B cell (primary cell): ENCODE measurements around the gene RSU1. TPM values are rescaled to one million over a fixed set of nuclear protein-coding genes. Genes with fewer than 3 reads are reported as not detected.

Experiments used
- ATAC-seq: fragments of 200-7000 bp; cut with Tn5 transposase; one replicate; pipeline ENCODE4 v1.10.0; 2021; ENCODE audit warnings: low read depth, mild to moderate bottlenecking, moderate number of reproducible peaks, moderate library complexity
- CTCF ChIA-PET: fragments of 350-600 bp; sonication (Branson Sonifier 250); formaldehyde crosslinking; loops from one replicate; lab custom pipeline; 2021; ENCODE audit warnings: antibody characterized with exemption, inconsistent platforms; lab: Charles Lee
- POLR2A ChIA-PET: fragments of 350-600 bp; sonication (Branson Sonifier 250); formaldehyde crosslinking; loops from one replicate; lab custom pipeline; 2021; ENCODE audit warnings: antibody characterized with exemption; lab: Charles Lee
- DNase-seq: peaks from one replicate; pipeline ENCODE4 v3.0.0; 2013
- H2AFZ ChIP-seq: 2 replicates; pipeline ENCODE4 v1.6.1; 2012; ENCODE audit warnings: mild to moderate bottlenecking, low read depth, low read length; ENCODE audit not compliant: insufficient read depth, poor library complexity, severe bottlenecking
- H3K27ac ChIP-seq, 2 donors: 1 replicate in 1 of 2; 2 replicates in 1 of 2; pipeline ENCODE4 v1.5.1; 2012 to 2013; ENCODE audit warnings: low read length in 2 of 2, mild to moderate bottlenecking in 2 of 2, moderate library complexity in 1 of 2
- H3K27me3 ChIP-seq, 4 experiments: fragments of 200-600 bp in 1 of 4; sonication (generic) in 1 of 4; replicated peaks in 1 of 4; 1 replicate in 2 of 4; 2 replicates in 2 of 4; pipeline versions ENCODE4 v1.6.1 to v1.7.0; 2013 to 2016; ENCODE audit warnings: low read length in 3 of 4, mild to moderate bottlenecking in 2 of 4, mixed read lengths in 1 of 4, moderate library complexity in 1 of 4; ENCODE audit not compliant: insufficient read depth in 4 of 4, control insufficient read depth in 3 of 4; ENCODE audit errors: control extremely low read depth in 1 of 4
- H3K36me3 ChIP-seq, 2 experiments: replicated peaks in 1 of 2; 1 replicate in 1 of 2; 2 replicates in 1 of 2; pipeline versions ENCODE4 v1.6.1 to v1.7.1; 2013; ENCODE audit warnings: low read length in 1 of 2; ENCODE audit not compliant: insufficient read depth in 2 of 2, control insufficient read depth in 1 of 2; ENCODE audit errors: control extremely low read depth in 1 of 2, extremely low read depth in 1 of 2
- H3K4me1 ChIP-seq, 2 donors: fragments of 200-600 bp in 1 of 2; sonication (generic) in 1 of 2; 1 replicate in 1 of 2; 2 replicates in 1 of 2; pipeline versions ENCODE4 v1.5.1 to v1.6.1; 2013 to 2017; ENCODE audit warnings: low read length in 2 of 2; ENCODE audit not compliant: control insufficient read depth in 2 of 2, insufficient read depth in 2 of 2
- H3K4me2 ChIP-seq: replicated peaks from 2 replicates; pipeline ENCODE3; 2012; ENCODE audit warnings: mild to moderate bottlenecking, low read depth, low read length; ENCODE audit not compliant: poor library complexity, severe bottlenecking
- H3K4me3 ChIP-seq, 5 experiments: fragments of 200-600 bp in 1 of 5; sonication (generic) in 1 of 5; 1 replicate in 3 of 5; 2 replicates in 2 of 5; pipeline versions ENCODE4 v1.5.1 to v1.7.0; 2011 to 2016; ENCODE audit warnings: low read length in 4 of 5, mild to moderate bottlenecking in 4 of 5, low read depth in 2 of 5, control low read depth in 1 of 5, moderate library complexity in 1 of 5; ENCODE audit not compliant: insufficient read depth in 1 of 5; ENCODE audit errors: control extremely low read depth in 1 of 5, extremely low read depth in 1 of 5
- H3K79me2 ChIP-seq: fragments of 200-600 bp; sonication (generic); one replicate; pipeline ENCODE4 v1.6.0; 2016; ENCODE audit warnings: low read length; ENCODE audit not compliant: control insufficient read depth, insufficient read depth
- H3K9ac ChIP-seq: fragments of 200-600 bp; sonication (generic); 2 replicates; pipeline ENCODE4 v1.6.1; 2017; ENCODE audit warnings: mild to moderate bottlenecking, low read length, moderate library complexity
- H3K9me3 ChIP-seq, 3 donors: one replicate each; pipeline versions ENCODE4 v1.6.1 to v1.7.1; 2013; ENCODE audit warnings: low read length in 2 of 3; ENCODE audit not compliant: control insufficient read depth in 2 of 3, insufficient read depth in 1 of 3; ENCODE audit errors: control extremely low read depth in 1 of 3
- H4K20me1 ChIP-seq: 2 replicates; pipeline ENCODE4 v1.6.0; 2012; ENCODE audit warnings: mild to moderate bottlenecking, low read length; ENCODE audit not compliant: insufficient read depth, control insufficient read depth, poor library complexity, severe bottlenecking
- H3K27ac Mint-ChIP-seq: one replicate; pipeline ENCODE4 v1.8.0; 2021; ENCODE audit warnings: mixed read lengths
- H3K27me3 Mint-ChIP-seq: one replicate; pipeline ENCODE4 v1.8.0; 2021; ENCODE audit warnings: mixed read lengths
- H3K4me1 Mint-ChIP-seq: one replicate; pipeline ENCODE4 v1.8.0; 2021; ENCODE audit warnings: mixed read lengths
- H3K4me3 Mint-ChIP-seq: one replicate; pipeline ENCODE4 v1.8.0; 2021; ENCODE audit warnings: mixed read lengths
- H3K9me3 Mint-ChIP-seq: one replicate; pipeline ENCODE4 v1.8.0; 2022; ENCODE audit warnings: mixed read lengths; ENCODE audit not compliant: insufficient read depth
- CTCF ChIP-seq: fragments of 200-600 bp; IDR thresholded peaks from one replicate; pipeline ENCODE4 v1.8.0; 2022; ENCODE audit warnings: antibody characterized with exemption, mild to moderate bottlenecking
- EZH2 ChIP-seq: IDR thresholded peaks from 2 replicates; pipeline ENCODE4 v1.6.1; 2012; ENCODE audit warnings: borderline replicate concordance, low read depth, mild to moderate bottlenecking, moderate library complexity, low read length; ENCODE audit not compliant: insufficient read depth, poor library complexity, severe bottlenecking
- WGBS: methylation state at CpG from one replicate; pipeline ENCODE4 v1.1.5; 2013; ENCODE audit warnings: missing lambda C conversion rate; ENCODE audit not compliant: insufficient coverage; 5-methylcytosine and 5-hydroxymethylcytosine counted together
- intact Hi-C: fragments of 100-400 bp; cut with micrococcal nuclease; formaldehyde crosslinking; loops from one replicate; pipeline ENCODE4 v1.10.0; 2022
- polyA plus RNA-seq: library from polyadenylated mRNA; depleted of rRNA; stranded (reverse); fragments of >200 nt; gene quantifications from 2 replicates; pipeline ENCODE4 v1.2.3, GENCODE V29; 2012
- total RNA-seq, 2 donors: library from RNA; stranded (reverse); fragments of 120-200 nt in 1 of 2; gene quantifications; 1 replicate in 1 of 2; 2 replicates in 1 of 2; pipeline versions ENCODE4 v1.2.3 to v1.2.4, GENCODE V29; 2013 to 2022

Gene RSU1
- total and polyA plus RNA-seq, 2 donors (not counting 1 experiment from before 2014, with no cell fraction given): 33.4 to 41.1 TPM

GRCh38 chr10:16752099-16752498 is 65.1 kb downstream of the RSU1 start:
- H3K27me3 ChIP-seq: no peaks in the 10 kb centered on the region
- Mint-ChIP-seq H3K27ac (no peak overlapping the region), H3K4me3 (no peak overlapping the region), H3K27me3 (no peaks in the 10 kb centered on the region), H3K9me3 (no peaks in the 10 kb centered on the region), H3K4me1 (no peaks in the 10 kb centered on the region)
- WGBS: 100% methylated on average over 1 of the region's 4 CpGs
- H3K9ac ChIP-seq: no peak overlapping the region
- no peak overlapping the region for H2AFZ ChIP-seq
- H3K36me3 ChIP-seq: peaks cover 8 to 41% of the 10 kb centered on the region in 2 experiments
- no peak overlapping the region for H3K4me2 ChIP-seq
- ATAC-seq (no peak), DNase-seq (no peak)
- no peak overlapping the region for H3K4me3 ChIP-seq
- no peak for TF ChIP-seq CTCF
- no peak for TF ChIP-seq EZH2
- intact Hi-C loops: no loop called here
- ChIA-PET POLR2A (no interaction called here), CTCF (no interaction called here)
- no peaks in the 10 kb centered on the region for H3K79me2 ChIP-seq
- H4K20me1 ChIP-seq: no peaks in the 10 kb centered on the region
- H3K9me3 ChIP-seq: no peaks in the 10 kb centered on the region
- no peaks in the 10 kb centered on the region for H3K4me1 ChIP-seq
- no peak overlapping the region for H3K27ac ChIP-seq

GRCh38 chr10:16751244-16751643 is 66.0 kb downstream of the RSU1 start:
- ChIA-PET CTCF (no interaction called here), POLR2A (no interaction called here)
- TF ChIP-seq EZH2 (no peak), CTCF (no peak)
- Mint-ChIP-seq H3K27ac (no peak overlapping the region), H3K9me3 (no peaks in the 10 kb centered on the region), H3K27me3 (no peaks in the 10 kb centered on the region), H3K4me1 (no peaks in the 10 kb centered on the region), H3K4me3 (no peak overlapping the region)
- Histone ChIP-seq H3K9ac (no peak overlapping the region), H3K4me1 (no peaks in the 10 kb centered on the region), H3K4me2 (no peak overlapping the region), H3K27me3 (no peaks in the 10 kb centered on the region), H3K9me3 (no peaks in the 10 kb centered on the region), H3K36me3 (peaks cover 8 to 39% of the 10 kb centered on the region in 2 experiments), H2AFZ (no peak overlapping the region), H3K27ac (no peak overlapping the region), H3K4me3 (no peak overlapping the region), H3K79me2 (no peaks in the 10 kb centered on the region), H4K20me1 (no peaks in the 10 kb centered on the region)
- intact Hi-C loops: no loop called here
- ATAC-seq (no peak), DNase-seq (no peak)
- 96% methylated on average over 6 of the region's 8 CpGs for WGBS
